ENCODE data around the gene FBXO11.

Gene FBXO11

DNA sequence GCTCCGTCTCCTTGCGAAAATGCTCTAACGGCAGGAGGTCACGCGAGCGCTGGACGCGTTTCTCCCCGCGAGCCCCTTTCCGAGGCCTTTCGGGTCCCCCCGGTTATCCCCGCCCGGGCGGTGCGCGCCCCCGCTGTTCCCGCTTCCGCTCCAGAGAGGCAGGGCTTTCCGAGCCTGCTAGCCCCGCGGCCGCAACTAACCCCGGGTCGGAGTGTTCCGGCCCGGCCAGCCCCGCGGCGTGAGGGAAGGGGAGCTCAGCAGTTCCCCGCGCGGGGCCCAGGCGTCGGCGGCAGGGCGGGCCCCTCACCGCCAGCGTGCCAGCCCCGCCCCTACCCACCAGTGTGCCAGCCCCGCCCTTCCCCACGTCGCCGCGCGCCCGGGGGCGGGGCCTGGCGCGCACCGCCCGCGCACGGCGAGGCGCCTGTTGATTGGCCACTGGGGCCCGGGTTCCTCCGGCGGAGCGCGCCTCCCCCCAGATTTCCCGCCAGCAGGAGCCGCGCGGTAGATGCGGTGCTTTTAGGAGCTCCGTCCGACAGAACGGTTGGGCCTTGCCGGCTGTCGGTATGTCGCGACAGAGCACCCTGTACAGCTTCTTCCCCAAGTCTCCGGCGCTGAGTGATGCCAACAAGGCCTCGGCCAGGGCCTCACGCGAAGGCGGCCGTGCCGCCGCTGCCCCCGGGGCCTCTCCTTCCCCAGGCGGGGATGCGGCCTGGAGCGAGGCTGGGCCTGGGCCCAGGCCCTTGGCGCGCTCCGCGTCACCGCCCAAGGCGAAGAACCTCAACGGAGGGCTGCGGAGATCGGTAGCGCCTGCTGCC lies 123.4 kb downstream of the FBXO11 start, which contains the start of gene MSH6:
Gene MSH6 (plus strand): TSS at position 475 of the 815 bp plus-strand sequence. CDS start 89 bp downstream, at position 564.
- Histone ChIP-seq H3K36me3 (replicated peaks) (no peaks in the 10 kb centered on the region), H3K27ac (peak within 1 kb of the TSS; percentile 73), H3K27me3 (replicated peaks) (no peaks in the 10 kb centered on the region), H3K4me3 (ENCODE audit: low read depth, low read length) (peak within 1 kb of the TSS; percentile 77)
- in situ Hi-C loops (cut with HindIII; ENCODE audit: low pct_ligation_motif_present, low sequenced_read_pairs): no loop called here
- DNase-seq: peak; percentile 76
- TF ChIP-seq CTCF (IDR thresholded peaks at IDR 0.05; ENCODE audit: low read depth, low read length, missing control alignments): no peak

DNA sequence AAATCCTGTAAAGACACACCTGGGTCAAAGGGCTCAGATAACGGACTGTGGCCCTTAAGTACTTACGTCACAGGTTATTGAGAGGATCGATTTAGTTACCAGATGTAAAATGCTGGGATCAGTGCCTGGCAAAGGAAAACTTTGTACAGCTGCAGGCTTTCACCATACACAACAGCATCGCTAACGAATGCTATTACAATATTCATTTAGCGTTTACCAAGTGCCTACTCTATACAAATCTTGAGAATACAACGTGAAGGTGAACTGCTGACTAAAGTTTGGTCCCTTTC lies 124.0 kb downstream of the FBXO11 start:
- peak overlapping the region; percentile 67 for H3K4me3 ChIP-seq (ENCODE audit: low read depth, low read length)
- peak overlapping the region; percentile 73 for H3K27ac ChIP-seq
- in situ Hi-C loops (cut with HindIII; ENCODE audit: low pct_ligation_motif_present, low sequenced_read_pairs): no loop called here
- no peak for TF ChIP-seq CTCF (IDR thresholded peaks at IDR 0.05; ENCODE audit: low read depth, low read length, missing control alignments)
- H3K36me3 ChIP-seq (replicated peaks): no peaks in the 10 kb centered on the region
- no peaks in the 10 kb centered on the region for H3K27me3 ChIP-seq (replicated peaks)
- DNase-seq: no peak

DNA sequence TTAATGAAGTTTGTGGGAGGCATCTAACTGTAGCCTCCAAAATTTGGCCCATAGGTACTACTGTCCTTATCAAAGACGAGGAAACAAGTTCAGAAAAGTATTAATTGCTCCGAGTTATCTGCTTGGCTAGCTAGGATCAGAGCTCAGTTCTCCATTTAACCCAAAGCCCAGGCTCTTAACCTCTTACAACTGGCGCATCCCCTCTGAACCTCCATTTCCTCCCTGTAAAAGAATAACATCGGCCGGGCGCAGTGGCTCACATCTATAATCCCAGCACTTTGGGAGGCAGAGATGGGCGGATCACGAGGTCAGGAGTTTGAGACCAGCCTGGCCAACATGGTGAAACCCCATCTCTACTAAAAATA lies 126.9 kb downstream of the FBXO11 start:
- in situ Hi-C loops (cut with HindIII; ENCODE audit: low pct_ligation_motif_present, low sequenced_read_pairs): no loop called here

DNA sequence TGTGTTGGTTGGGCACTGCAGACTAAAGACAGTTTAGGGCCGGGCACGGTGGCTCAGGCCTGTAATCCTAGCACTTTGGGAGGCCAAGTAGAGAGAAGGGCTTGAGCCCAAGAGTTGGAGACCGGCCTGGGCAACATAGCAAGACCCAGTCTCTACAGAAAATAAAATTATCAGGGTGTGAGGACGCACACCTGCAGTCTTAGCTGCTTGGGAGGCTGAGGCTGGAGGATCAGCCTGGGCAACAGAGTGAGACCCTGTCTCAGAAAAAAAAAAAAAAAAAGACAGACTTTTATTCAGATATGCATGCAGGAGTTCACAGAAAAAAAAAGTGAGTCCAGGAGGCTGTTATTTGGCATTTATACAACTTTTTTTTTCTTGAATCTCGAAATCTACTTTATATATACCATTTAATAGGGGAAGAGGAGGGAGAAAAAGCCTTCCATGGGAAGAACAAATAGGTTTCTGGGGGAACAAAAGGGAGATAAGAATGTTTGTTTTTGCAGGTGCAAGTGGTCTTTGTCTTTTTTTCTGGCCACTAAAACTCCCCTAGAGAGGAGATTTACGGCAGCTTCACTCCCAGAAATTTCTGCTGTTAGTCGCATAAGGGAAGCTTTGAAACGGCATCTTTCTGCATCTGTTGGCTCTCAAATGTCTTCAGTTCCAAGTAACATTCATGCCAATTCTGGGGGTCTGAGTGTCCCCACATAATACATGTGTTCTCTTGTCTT lies 127.4 kb downstream of the FBXO11 start:
- no peak for DNase-seq
- no peak overlapping the region for H3K27ac ChIP-seq
- no peaks in the 10 kb centered on the region for H3K27me3 ChIP-seq (replicated peaks)
- in situ Hi-C loops (cut with HindIII; ENCODE audit: low pct_ligation_motif_present, low sequenced_read_pairs): no loop called here
- H3K36me3 ChIP-seq (replicated peaks): no peaks in the 10 kb centered on the region
- H3K4me3 ChIP-seq (ENCODE audit: low read depth, low read length): no peak overlapping the region
- TF ChIP-seq CTCF (IDR thresholded peaks at IDR 0.05; ENCODE audit: low read depth, low read length, missing control alignments): no peak

More for the DNA sequence above, 126.9 kb downstream of the FBXO11 start:
- DNase-seq: no peak
- H3K36me3 ChIP-seq (replicated peaks): no peaks in the 10 kb centered on the region
- no peaks in the 10 kb centered on the region for H3K27me3 ChIP-seq (replicated peaks)
- no peak overlapping the region for H3K27ac ChIP-seq
- no peak for TF ChIP-seq CTCF (IDR thresholded peaks at IDR 0.05; ENCODE audit: low read depth, low read length, missing control alignments)
- H3K4me3 ChIP-seq (ENCODE audit: low read depth, low read length): no peak overlapping the region

GRCh38 chr2:47777277-47777937 lies 128.9 kb downstream of the FBXO11 start:
- no peak for DNase-seq
- in situ Hi-C loops (cut with HindIII; ENCODE audit: low pct_ligation_motif_present, low sequenced_read_pairs): no loop called here
- no peaks in the 10 kb centered on the region for H3K36me3 ChIP-seq (replicated peaks)
- no peaks in the 10 kb centered on the region for H3K27me3 ChIP-seq (replicated peaks)
- no peak overlapping the region for H3K4me3 ChIP-seq (ENCODE audit: low read depth, low read length)
- no peak for TF ChIP-seq CTCF (IDR thresholded peaks at IDR 0.05; ENCODE audit: low read depth, low read length, missing control alignments)
- H3K27ac ChIP-seq: no peak overlapping the region

Data from brain microvascular endothelial cell (primary cell).